Measurements from ENCODE around the gene CAGE1.
"Not testable (repeated sequence)": the region's sequence is repeated elsewhere in the genome, so short reads cannot be mapped to it uniquely, and the experiment has no call there.

The CAGE1 gene

GRCh38 chr6:7334685-7335084 lies 54.9 kb downstream of the CAGE1 start:
- no peak for DNase-seq

- DNase-seq = no peak
Observed at GRCh38 chr6:7332090-7332745, 57.3 kb downstream of the CAGE1 start.

GRCh38 chr6:7331452-7331851 lies 58.1 kb downstream of the CAGE1 start:
- DNase-seq = no peak

- no peak for DNase-seq
Observed at GRCh38 chr6:7328243-7328642, 61.3 kb downstream of the CAGE1 start.

- no peak for DNase-seq
Observed at GRCh38 chr6:7325750-7326149, 63.8 kb downstream of the CAGE1 start.

- DNase-seq = no peak
Observed at GRCh38 chr6:7324520-7324919, 65.0 kb downstream of the CAGE1 start.

- DNase-seq = no peak
Observed at GRCh38 chr6:7323074-7323473, 66.5 kb downstream of the CAGE1 start.

GRCh38 chr6:7321866-7322265 lies 67.7 kb downstream of the CAGE1 start:
- DNase-seq = not testable (repeated sequence)

- DNase-seq = not testable (repeated sequence)
Observed at GRCh38 chr6:7319406-7319805, 70.1 kb downstream of the CAGE1 start.

GRCh38 chr6:7317538-7317937 lies 72.0 kb downstream of the CAGE1 start:
- no peak for DNase-seq

GRCh38 chr6:7316658-7317533 lies 72.6 kb downstream of the CAGE1 start:
- DNase-seq = no peak

GRCh38 chr6:7315948-7316365 lies 73.6 kb downstream of the CAGE1 start:
- no peak for DNase-seq

- not testable (repeated sequence) for DNase-seq
Observed at GRCh38 chr6:7315087-7315947, 74.2 kb downstream of the CAGE1 start.

GRCh38 chr6:7314414-7314813 lies 75.1 kb downstream of the CAGE1 start:
- no peak for DNase-seq

- no peak for DNase-seq
Observed at GRCh38 chr6:7313505-7314165, 75.9 kb downstream of the CAGE1 start.

- peak; percentile 85 for DNase-seq
Observed at GRCh38 chr6:7312616-7313504, 76.7 kb downstream of the CAGE1 start, which contains the start of gene SSR1. Gene SSR1, minus strand, starts transcription at chr6:7313199. Its CDS starts 79 bp downstream, at chr6:7313120.

- DNase-seq = no peak
Observed at GRCh38 chr6:7311917-7312615, 77.5 kb downstream of the CAGE1 start.

GRCh38 chr6:7311176-7311575 lies 78.4 kb downstream of the CAGE1 start:
- DNase-seq = no peak

- DNase-seq = no peak
Observed at GRCh38 chr6:7309050-7309449, 80.5 kb downstream of the CAGE1 start.

GRCh38 chr6:7307533-7307932 lies 82.0 kb downstream of the CAGE1 start:
- no peak for DNase-seq

GRCh38 chr6:7304821-7305220 lies 84.7 kb downstream of the CAGE1 start:
- no peak for DNase-seq

Data from activated CD4-positive, alpha-beta T cell treated with anti-CD3 and anti-CD28 coated beads for 1 hour (primary cell).